Erythroblast (primary cell): ENCODE results near the gene LIPN.

ENCODE experiments used
- DNase-seq, 2 experiments: peaks; one replicate each; lab custom pipeline; 2025; lab: John Stamatoyannopoulos, UW
- GATA1 ChIP-seq: IDR thresholded peaks from 2 replicates; pipeline ENCODE4 v1.6.1; 2011; ENCODE audit warnings: low read depth, mild to moderate bottlenecking, control low read depth, low read length, moderate library complexity
- POLR2A ChIP-seq: IDR thresholded peaks from 2 replicates; pipeline ENCODE4 v1.6.1; 2011; ENCODE audit warnings: mild to moderate bottlenecking, low read length

The LIPN gene

DNA sequence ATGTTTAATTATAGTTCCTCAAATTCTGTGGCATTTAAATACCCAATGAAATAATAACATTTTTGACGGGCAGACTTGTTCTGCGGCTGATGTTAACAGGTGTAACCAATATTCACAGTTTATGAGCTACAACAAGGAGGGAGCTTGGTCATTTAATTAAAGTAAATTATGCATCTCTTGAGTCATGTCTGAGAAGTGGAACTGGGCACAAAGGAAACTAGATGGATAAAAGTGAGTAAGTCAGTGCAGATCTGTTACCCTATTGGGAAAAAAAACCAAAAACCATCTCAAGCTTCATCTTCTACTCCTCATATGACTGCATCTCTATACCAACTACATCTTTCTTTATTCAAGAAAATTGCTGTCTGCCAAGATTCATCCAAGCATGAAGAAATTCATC, 67.9 kb downstream of the LIPN start:
- TF ChIP-seq POLR2A (no peak), GATA1 (no peak)

DNA sequence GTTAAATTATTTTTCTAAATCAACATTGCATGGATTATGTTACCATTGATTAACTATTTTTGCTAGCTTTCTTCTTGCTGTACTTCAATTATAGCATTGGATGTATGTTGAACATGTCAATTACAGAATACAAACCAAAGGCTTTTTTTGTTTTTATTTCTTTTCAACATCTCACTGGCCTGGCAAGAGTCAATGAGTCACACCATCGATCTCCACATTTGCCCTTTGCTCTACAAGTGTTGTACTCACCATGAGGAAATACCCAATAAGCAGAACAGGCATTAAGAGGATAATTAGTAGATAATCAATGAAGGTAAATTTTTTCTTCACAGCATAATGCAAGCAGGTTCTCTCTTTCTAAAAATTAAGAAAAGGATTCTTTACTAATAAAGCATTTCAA, 68.5 kb downstream of the LIPN start:
- TF ChIP-seq POLR2A (no peak), GATA1 (no peak)
- DNase-seq, result no peak

More for the DNA sequence above, 67.9 kb downstream of the LIPN start:
- no peak for DNase-seq
